Measurements from ENCODE around the gene FAM111A.

Gene FAM111A

DNA sequence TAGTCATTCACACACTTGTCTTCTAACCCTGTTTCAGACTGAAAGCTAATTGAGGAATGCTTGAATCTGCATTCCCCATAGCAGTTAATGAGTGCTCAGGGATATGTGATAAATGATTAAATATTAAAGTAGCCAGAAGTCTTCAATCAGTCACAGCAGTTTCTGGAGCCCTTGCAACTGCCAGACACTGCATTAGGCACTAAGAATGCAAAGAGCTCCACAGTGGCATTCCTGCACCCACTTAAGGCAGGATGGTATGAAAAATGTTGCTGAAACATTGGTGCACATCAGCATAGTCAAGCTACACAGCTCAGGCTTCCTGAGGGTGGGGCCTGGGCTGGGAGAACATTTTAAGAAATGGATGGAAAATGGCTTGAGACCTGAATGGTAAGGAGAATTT, 35.7 kb downstream of the FAM111A start:
- in situ Hi-C loops (cut with MboI; ENCODE audit: low sequenced_read_pairs): no loop called here

DNA sequence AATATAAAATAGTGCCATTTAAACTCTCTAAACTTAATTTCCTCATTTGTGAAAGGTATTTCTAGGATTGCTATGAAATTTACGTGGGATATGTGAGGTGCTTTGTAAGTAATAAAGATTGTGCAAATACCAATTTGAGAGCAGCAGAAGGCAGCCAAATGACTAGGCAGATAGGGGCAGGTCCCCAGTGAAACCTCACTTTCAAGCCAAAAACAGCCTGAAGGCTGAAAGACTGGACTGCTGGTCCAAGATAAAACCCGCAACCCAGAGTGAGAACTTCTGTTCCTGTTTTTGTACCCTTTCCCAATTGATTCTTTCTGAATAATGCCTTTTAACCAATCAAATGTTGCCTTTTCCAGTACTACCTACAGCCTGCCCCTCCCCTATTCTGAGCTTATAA, 36.5 kb downstream of the FAM111A start:
- in situ Hi-C loops (cut with MboI; ENCODE audit: low sequenced_read_pairs): no loop called here

DNA sequence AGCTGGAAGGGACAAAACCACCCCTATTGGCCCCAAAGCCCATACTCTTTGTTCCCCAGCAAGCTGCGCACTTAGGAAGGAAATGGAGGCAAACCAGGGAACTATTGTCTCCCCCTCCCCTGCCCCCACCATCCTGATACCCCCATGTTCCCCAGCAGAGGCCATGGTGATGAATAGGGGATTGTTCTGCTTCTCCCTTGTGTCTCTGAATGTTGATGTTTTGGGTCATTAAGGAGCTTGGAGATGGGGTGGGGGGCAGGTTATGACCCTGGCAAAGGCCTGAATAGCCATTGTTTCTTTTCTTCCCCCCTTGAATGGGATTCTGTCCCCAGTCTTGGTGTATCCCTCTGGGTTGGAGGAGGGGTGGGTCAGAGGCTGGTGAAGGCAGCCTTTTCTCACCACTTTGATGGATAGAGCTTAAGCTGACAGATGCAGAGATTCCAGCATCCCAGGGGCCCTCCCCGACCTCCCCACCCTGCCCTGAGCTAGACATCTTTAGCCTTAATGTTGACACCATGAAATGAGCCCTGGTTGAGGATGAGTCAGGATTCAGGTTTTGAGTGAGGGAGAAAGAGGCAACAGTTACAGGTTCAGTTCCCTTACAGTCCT, 37.6 kb downstream of the FAM111A start:
- in situ Hi-C loops (cut with MboI; ENCODE audit: low sequenced_read_pairs): no loop called here

DNA sequence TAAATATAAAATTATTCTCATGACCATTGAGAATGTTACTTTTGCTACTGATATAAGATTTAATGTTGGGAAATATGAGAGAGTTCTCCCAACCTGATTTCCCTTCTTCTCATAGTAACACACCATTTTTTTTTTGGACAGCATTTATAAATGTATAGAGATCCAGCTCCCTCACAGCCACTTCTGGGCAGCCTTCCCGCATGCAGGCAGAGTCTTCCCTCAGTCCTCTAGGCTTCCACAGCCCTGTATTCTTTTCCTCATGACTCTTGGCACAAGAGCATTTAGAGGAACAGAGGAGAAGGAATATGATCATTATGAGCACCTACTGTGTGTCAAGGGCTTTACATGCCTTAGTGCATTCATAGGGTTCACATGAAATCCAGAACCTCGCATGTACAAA, 38.3 kb downstream of the FAM111A start:
- in situ Hi-C loops (cut with MboI; ENCODE audit: low sequenced_read_pairs): no loop called here

DNA sequence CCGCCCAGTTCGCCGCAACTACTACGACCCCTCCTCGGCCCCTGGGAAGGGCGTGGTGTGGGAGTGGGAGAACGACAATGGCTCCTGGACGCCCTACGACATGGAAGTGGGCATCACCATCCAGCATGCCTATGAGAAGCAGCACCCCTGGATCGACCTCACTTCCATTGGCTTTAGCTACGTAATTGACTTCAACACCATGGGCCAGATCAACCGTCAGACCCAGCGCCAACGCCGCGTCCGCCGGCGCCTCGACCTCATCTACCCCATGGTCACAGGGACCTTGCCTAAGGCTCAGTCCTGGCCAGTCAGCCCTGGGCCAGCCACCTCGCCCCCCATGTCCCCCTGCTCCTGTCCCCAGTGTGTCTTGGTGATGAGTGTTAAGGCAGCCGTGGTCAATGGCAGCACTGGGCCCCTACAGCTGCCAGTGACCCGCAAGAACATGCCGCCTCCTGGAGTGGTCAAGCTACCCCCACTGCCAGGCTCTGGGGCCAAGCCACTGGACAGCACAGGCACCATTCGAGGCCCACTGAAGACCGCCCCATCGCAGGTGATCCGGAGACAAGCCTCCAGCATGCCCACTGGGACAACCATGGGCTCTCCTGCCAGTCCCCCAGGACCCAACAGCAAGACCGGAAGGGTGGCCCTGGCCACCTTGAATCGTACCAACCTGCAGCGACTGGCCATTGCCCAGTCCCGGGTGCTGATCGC, 39.2 kb downstream of the FAM111A start:
- in situ Hi-C loops (cut with MboI; ENCODE audit: low sequenced_read_pairs): no loop called here

DNA sequence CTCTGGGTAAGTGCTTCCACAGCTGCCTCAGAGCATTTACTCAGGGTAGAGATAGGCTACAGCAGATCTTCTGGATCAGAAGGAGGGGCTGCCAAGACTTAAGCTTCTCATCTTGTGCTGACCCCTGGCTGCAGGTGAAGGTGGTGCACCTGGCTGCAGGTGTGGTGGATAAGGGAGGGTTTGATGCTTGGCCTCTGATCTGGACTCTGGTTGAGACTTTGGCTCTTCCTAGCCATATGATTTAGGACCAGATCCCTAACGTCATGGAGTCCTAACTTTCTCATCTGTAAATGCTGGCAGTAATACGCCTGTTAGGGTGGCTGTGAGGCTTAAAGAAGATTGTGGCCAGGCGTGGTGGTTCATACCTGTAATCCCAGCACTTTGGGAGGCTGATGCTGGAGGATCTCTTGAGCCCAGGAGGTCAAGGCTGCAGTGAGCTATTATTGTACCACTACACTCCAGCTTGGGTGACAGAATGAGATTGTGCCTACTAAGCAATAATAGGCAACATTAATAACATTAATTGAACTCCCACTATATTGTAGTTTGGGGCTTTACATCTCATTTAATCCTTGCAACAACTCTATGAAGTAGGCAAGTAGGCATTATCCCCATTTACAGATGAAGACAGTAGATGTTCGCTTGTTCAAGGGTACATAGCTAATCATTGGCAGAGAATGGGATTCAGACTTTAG, 39.9 kb downstream of the FAM111A start:
- in situ Hi-C loops (cut with MboI; ENCODE audit: low sequenced_read_pairs): no loop called here

DNA sequence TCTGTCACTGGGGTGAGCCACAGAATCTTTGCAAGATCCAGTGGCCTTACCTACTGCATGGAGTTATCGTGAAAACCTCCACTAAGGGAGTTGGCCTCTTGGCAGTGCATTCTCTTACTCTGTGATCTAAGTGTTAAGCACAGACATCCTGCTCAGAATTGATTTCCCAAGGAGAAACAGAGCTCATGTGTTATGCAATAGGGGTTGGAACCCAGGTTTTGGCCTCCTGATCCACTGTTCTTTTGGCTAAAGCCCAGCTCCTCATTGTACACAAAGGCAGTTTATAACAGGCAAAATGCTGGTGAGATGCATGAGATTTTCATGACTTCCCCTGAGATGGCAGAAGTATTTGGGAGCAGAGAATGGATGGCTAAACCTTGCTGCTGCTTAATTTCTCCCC, 41.1 kb downstream of the FAM111A start:
- in situ Hi-C loops (cut with MboI; ENCODE audit: low sequenced_read_pairs): no loop called here

DNA sequence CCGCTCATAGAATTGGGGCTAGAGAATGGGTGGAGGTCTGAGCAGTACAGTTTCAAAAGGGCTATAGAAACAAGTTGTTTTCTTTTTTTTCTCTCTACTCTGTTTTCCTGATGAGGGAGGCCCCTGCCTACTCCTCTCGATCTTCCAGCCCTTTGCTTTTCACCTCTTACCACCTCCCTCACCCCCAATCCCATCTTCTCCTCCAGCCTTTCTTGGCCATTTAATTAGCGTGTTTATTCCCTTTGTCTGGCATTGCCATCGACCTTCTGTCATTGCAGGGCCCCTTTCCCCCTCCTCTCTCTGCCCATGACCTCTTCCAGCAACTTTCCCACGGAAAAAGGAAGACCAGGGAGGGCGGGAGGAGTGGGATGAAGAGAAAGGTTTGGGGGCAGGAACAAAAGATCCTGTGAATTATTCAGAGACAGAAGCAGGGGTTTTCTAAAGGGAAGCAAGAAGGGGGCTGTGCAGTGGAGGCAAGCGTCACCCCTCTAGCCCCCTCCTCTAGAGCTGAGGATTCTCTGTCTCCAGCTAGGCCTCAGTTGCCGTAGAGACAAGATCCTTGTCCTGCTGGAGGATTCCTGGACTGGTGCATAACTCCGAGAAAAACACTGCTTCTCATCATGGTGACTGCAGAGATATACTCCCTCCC, 42.2 kb downstream of the FAM111A start:
- in situ Hi-C loops (cut with MboI; ENCODE audit: low sequenced_read_pairs): no loop called here

DNA sequence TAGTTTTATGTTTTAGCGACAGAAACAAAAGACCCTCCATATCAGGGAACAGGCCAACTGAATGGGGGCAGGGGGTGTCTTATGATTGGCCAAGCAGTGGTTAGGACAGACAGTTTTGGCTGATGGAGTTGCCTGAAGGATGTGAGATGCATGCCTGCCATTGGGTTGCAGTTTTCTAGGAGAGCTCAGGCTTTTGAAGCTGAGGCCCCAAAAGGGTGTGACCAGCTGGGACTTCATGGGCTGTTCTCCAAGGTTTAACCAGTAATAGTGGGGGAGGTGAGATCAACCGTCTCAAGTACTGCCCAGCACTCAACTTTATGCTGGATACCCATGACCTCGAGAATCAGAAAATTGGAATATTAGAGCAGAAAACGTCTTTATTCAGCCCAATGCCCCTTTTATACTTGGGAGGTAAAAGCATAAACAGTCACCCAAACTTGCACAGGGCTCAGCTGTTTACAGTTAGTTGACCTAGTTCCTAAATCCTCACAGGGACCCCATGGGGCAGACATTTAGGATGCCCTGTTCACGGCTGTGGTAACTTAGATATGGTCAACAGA, 42.8 kb downstream of the FAM111A start:
- in situ Hi-C loops (cut with MboI; ENCODE audit: low sequenced_read_pairs): no loop called here

DNA sequence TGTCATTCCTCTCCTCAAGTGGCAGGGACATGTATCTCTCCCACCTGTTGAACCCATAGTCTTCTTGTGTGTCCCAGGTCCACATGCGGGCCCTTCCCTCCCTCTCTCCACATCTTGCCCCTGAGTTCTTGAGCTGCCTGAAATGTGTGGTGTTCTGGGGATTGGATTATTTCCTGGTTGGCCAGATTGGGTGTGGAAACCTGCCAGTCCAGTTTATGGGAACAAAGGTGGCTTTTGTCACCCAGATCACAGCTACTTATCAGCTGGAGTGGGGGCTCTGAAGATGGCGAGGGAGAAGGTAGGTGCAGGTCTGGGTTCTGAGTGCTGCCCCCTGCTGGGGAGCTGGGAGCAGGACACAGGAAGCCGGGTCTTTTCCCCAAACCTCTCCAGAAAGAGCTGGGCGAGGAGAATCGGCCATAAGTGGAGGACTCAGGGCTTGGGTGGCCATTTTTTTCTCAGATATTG, 43.5 kb downstream of the FAM111A start:
- in situ Hi-C loops (cut with MboI; ENCODE audit: low sequenced_read_pairs): no loop called here

DNA sequence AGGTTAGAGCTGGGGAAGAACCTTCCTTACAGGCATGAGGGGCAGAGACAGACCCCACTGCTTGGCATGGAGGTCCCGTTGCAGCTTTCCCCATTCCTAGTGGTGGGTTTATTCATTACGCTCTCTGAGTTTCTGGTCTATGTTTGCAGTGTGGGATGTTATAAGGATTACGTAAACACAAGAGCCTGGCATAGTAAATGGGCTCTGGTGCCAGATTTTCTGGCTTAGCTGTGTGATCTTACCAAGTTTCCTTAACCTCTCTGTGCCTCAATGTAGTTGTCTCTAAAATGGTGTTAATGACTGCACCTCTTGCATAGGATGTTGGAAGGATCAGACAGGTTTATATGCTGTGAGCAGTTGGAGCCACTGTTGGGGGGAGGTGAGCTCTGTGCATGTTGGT, 44.4 kb downstream of the FAM111A start:
- in situ Hi-C loops (cut with MboI; ENCODE audit: low sequenced_read_pairs): no loop called here

DNA sequence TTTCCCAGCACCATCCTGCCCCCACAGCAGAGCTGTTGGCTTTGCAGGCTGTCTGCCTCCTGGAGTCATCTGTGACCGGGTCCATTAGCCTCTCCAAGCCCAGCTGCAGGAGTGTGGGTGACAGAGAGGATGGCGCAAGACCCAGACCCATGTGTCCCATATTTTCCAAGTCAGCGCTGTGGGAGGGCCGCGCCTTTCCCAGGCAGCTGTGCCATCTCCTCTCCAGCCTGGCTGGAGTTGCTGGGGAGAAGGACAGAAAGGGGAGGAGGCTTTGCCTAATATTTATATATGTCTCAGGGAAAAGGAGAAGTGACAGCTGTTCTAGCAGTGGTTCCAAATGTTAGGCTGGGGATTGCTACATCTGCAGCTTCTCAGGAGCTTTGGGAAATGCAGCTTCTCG, 44.9 kb downstream of the FAM111A start:
- in situ Hi-C loops (cut with MboI; ENCODE audit: low sequenced_read_pairs): no loop called here

DNA sequence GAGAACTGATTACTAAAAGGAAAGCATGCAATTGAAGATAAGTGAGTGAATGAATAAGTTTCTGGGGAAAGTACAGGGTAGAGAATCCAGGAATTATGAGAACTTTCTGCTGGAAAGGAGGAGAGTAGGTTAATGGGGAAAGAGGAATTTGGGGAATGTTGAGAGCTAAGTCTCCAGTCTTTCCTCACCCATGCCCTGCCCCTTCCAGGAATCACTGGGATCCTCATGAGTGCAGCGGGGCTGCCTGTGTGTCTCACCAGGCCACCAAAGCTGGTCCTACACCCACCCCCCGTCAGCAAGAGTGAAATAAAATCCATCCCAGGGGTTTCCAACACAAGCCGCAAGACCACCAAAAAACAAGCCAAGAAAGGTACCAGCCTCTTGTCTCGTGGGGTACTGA, 46.3 kb downstream of the FAM111A start:
- in situ Hi-C loops (cut with MboI; ENCODE audit: low sequenced_read_pairs): no loop called here

DNA sequence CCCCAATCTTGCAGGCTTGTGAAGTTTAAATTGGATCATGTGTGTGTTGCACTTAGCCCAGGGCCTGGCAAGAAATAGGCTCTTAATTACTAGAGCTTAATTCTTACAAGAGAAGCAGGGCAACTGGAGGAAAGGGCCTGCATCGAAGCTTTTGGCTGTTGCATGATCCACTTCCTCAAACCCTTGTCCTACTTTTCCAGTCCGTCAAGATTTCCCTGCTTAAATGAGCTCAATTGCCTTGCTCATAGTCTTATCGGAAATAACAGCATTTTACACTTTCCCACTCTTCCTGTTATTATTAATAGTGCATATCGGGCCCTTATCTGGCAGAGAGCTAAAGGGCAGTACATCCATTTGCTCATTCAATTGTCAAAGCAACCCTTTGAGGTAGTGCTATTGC, 47.3 kb downstream of the FAM111A start:
- in situ Hi-C loops (cut with MboI; ENCODE audit: low sequenced_read_pairs): no loop called here

DNA sequence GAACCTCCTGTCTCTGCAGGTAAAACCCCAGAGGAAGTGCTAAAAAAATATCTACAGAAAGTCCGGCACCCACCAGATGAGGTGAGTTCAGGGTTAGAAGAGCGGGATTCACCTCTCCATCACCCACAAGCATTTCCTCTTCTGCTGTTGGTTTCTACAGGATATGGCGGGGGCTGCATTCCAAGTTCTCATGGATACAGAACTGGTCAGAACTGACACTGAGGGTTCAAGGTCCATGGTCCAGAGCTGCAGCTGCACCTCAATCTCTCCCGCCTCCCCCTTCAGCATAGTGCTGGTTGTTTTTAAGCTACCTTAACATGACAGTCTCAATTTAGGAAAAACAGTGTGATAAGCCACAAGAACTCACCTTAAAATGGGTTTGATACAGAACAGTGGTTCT, 48.4 kb downstream of the FAM111A start:
- in situ Hi-C loops (cut with MboI; ENCODE audit: low sequenced_read_pairs): no loop called here

DNA sequence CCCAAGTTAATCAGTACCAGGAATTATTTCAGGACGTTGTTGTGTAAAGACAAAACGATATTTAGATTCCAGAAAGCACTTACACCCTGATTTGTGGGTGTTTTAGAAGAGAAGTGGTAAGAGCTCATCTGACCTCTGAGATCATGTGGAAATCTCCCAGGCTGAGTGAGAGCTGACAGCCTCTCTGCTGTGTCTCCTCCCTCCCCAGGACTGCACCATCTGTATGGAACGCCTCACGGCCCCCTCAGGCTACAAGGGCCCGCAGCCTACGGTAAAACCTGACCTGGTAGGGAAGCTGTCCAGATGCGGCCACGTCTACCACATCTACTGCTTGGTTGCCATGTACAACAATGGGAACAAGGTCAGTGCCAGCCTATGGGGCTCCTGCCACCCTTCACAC, 49.2 kb downstream of the FAM111A start:
- in situ Hi-C loops (cut with MboI; ENCODE audit: low sequenced_read_pairs): no loop called here

DNA sequence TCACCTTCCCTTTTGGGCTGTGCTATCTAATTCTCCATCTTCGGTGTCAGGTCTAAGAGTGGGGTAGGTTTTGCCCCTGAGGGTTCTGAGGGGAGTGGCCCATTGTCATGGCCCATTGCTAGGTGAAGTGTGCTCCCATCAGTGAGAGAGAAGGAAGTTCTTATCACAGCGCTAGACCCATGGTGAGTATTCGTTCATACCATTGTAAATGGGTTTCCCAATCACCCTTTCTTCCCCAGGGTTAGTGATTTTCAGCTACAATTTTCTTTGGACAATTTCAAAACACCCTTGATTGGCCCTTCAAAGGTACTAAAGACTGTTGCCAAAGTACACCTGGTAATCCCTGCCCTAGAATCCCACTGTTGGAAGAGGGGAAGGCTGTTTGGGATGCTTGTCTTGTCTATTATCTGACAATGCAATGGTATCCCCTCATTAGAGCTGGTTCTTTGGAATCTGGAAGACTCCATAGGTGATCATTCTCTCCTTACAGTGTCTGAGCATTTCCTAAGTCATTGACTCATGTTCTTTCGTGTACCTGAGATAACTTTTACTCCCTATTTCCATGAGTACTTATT, 49.9 kb downstream of the FAM111A start:
- in situ Hi-C loops (cut with MboI; ENCODE audit: low sequenced_read_pairs): no loop called here

DNA sequence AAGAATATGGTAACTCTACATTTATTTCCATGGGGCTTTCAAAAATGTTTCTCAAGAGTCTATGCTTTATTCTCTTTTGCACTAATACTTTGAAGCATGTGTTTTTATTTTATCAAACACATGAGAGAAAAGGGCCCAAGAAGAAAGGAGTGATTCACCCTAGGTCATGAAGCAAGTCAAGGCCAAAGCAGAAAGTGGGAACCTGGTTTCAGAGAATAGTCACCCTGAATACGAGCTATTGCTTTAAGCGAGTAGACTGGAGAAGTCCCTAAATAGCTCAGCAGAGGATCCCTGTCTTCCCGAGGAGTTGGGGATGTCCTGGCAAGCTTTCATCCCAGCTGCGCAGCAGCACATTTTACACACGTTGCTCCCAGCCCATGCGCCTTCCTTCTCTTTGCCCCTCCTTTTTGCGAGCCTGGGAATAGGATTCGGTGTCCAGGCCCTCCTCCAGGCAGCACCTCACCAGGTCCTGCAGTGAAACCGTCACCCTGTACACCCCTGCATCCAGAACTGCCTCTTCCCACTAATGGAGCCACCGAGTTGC, 51.0 kb downstream of the FAM111A start:
- in situ Hi-C loops (cut with MboI; ENCODE audit: low sequenced_read_pairs): no loop called here

DNA sequence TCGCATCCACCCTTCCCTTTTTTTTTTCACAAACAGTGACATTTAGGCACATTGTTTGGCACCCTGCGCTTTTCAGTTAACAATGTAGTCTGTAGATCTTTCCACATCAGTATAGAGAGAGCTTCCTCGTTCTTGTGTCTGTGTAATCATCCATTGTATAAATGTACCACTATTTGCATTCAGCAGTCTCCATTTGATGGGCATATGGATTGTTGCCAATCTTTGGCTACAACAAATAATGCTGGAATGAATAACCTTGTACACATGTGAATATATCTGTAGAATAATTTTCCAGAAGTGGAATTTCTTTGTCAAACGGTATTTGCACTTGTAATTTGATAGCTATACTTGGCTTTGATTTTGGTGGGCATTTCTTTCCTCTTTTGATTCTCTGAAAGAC, 52.9 kb downstream of the FAM111A start:
- in situ Hi-C loops (cut with MboI; ENCODE audit: low sequenced_read_pairs): no loop called here

DNA sequence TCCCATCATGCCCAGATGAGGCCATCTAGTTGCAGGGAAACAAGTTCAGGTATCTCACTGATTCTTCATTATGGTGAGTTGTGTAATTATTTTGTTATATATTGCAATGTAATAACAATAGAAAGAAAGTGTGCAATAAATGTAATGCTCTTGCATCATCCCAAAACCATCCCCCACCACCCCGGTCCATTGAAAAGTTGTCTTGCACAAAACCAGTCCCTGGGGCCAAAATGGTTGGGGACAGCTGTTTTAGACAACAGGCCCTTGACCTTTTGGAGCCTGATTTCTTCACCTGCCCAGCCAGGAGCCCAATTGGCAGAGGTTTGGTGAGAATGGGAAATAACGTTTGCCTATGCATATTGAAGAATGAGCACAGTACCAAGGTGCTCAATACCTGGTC, 54.1 kb downstream of the FAM111A start:
- in situ Hi-C loops (cut with MboI; ENCODE audit: low sequenced_read_pairs): no loop called here

DNA sequence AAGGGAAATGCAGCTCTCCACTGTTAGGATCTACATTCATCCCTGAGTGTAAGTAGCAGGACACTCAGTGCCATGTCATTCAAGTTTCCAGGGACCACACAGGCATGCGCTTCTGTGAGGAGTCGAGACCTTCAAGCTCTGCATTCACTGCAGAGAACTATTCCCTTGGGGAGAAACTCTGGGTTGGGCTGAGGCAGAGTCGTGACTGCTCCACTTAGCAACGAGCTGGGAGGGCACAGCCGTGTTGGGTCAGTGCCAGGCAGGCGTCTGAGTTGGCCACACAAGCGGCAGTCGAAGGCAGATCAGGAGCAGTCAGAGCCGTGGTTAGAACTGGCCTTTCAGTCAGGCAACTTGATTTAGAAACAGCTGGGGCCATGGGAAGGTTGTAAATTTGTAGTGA, 55.3 kb downstream of the FAM111A start:
- in situ Hi-C loops (cut with MboI; ENCODE audit: low sequenced_read_pairs): no loop called here

All from hTERT RPE-1 (cell line).